Astrocyte (in vitro differentiated cells and primary cell): Measurements from ENCODE around the gene ATXN7. TPM values are rescaled to one million over a fixed set of nuclear protein-coding genes. Genes with fewer than 3 reads are reported as not detected.

Experiments used
- DNase-seq: peaks from one replicate; pipeline ENCODE4 v3.0.0-alpha.2; 2010; ENCODE audit warnings: low read depth
- FAIRE-seq: peaks from 2 replicates; lab custom pipeline; 2011; peaks lifted over from hg19 to GRCh38; lab: Jason Lieb, UNC
- H2AFZ ChIP-seq: 2 replicates; pipeline ENCODE4 v1.6.0; 2012; ENCODE audit warnings: low read depth, low read length, inconsistent platforms
- H3K27ac ChIP-seq: 2 replicates; pipeline ENCODE4 v1.5.1; 2011; ENCODE audit warnings: low read depth, low read length, inconsistent platforms
- H3K27me3 ChIP-seq: 2 replicates; pipeline ENCODE4 v1.6.0; 2011; ENCODE audit warnings: low read length, inconsistent platforms; ENCODE audit not compliant: insufficient read depth
- H3K36me3 ChIP-seq: 2 replicates; pipeline ENCODE4 v1.5.1; 2011; ENCODE audit warnings: low read length, inconsistent platforms; ENCODE audit not compliant: insufficient read depth
- H3K4me1 ChIP-seq: 2 replicates; pipeline ENCODE4 v1.5.1; 2011; ENCODE audit warnings: low read length, inconsistent platforms; ENCODE audit not compliant: insufficient read depth
- H3K4me2 ChIP-seq: 2 replicates; pipeline ENCODE4 v1.6.0; 2012; ENCODE audit warnings: low read length, inconsistent platforms
- H3K4me3 ChIP-seq: 2 replicates; pipeline ENCODE4 v1.5.1; 2011; ENCODE audit warnings: low read depth, mild to moderate bottlenecking, low read length, inconsistent platforms; ENCODE audit not compliant: insufficient read depth
- H3K79me2 ChIP-seq: 2 replicates; pipeline ENCODE4 v1.6.0; 2012; ENCODE audit warnings: mild to moderate bottlenecking, low read length, inconsistent platforms; ENCODE audit not compliant: insufficient read depth
- H3K9ac ChIP-seq: 2 replicates; pipeline ENCODE4 v1.6.0; 2012; ENCODE audit warnings: mild to moderate bottlenecking, low read length, inconsistent platforms
- H3K9me3 ChIP-seq: 2 replicates; pipeline ENCODE4 v1.5.1; 2012; ENCODE audit warnings: low read depth, mild to moderate bottlenecking, low read length, inconsistent platforms; ENCODE audit not compliant: insufficient read depth
- H4K20me1 ChIP-seq: 2 replicates; pipeline ENCODE4 v1.6.0; 2012; ENCODE audit warnings: low read length, inconsistent platforms; ENCODE audit not compliant: insufficient read depth
- H3K27ac Mint-ChIP-seq: one replicate; pipeline ENCODE4 v1.8.0; 2021; ENCODE audit warnings: mild to moderate bottlenecking, mixed read lengths; ENCODE audit not compliant: unreplicated experiment
- H3K27me3 Mint-ChIP-seq: one replicate; pipeline ENCODE4 v1.8.0; 2021; ENCODE audit warnings: low read depth, mixed read lengths; ENCODE audit not compliant: unreplicated experiment
- H3K36me3 Mint-ChIP-seq: one replicate; pipeline ENCODE4 v1.8.0; 2021; ENCODE audit warnings: low read depth, mixed read lengths; ENCODE audit not compliant: unreplicated experiment
- H3K4me1 Mint-ChIP-seq: one replicate; pipeline ENCODE4 v1.8.0; 2021; ENCODE audit warnings: low read depth, mixed read lengths; ENCODE audit not compliant: unreplicated experiment
- H3K4me3 Mint-ChIP-seq: one replicate; pipeline ENCODE4 v1.8.0; 2021; ENCODE audit warnings: mild to moderate bottlenecking, moderate library complexity, mixed read lengths; ENCODE audit not compliant: unreplicated experiment
- H3K9me3 Mint-ChIP-seq: one replicate; pipeline ENCODE4 v1.8.0; 2021; ENCODE audit warnings: mild to moderate bottlenecking, mixed read lengths; ENCODE audit not compliant: unreplicated experiment
- EZH2 ChIP-seq: IDR thresholded peaks from 2 replicates; pipeline ENCODE4 v1.6.1; 2012; ENCODE audit warnings: mild to moderate bottlenecking, low read length, inconsistent platforms; ENCODE audit not compliant: insufficient read depth
- total RNA-seq: library from RNA; stranded (reverse); gene quantifications from 2 replicates; pipeline ENCODE4 v1.2.1, GENCODE V29; 2021
- TF ChIP-seq, protein P1 (sequence below): IDR thresholded peaks from 2 replicates; pipeline ENCODE4 v1.5.1; 2011; ENCODE audit warnings: low read depth, mild to moderate bottlenecking, inconsistent platforms, low read length, moderate library complexity; ENCODE audit not compliant: insufficient read depth

The ATXN7 gene
- total RNA-seq, 1 donor from 2014 or later = 17.6 TPM

DNA sequence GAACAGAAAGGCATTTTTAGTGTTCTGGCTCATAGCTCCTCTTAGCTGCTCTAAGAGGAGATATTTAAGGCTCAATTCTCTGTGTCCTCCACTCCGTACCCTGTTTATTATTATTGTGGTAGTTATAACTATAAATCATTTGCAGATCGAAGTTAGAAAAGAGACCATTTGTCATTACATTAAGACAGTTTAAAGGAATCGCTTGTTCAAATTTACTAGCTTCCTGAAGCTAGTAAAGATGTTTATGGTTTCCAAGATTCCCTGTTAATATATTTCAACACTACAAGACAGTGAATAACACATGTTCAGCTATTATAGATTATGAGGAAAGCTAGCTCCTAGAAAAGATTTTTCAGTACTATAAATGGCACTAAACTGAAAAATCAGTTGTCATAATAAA lies 12.6 kb downstream of the ATXN7 start:
- no peaks in the 10 kb centered on the region for H3K27me3 Mint-ChIP-seq
- Histone ChIP-seq H3K4me2 (no peak overlapping the region), H2AFZ (no peak overlapping the region), H3K4me1 (peaks cover 20% of the 10 kb centered on the region), H3K79me2 (peaks cover 69% of the 10 kb centered on the region), H3K36me3 (no peaks in the 10 kb centered on the region), H3K27ac (no peak overlapping the region), H3K27me3 (no peaks in the 10 kb centered on the region), H3K9me3 (no peaks in the 10 kb centered on the region), H3K4me3 (no peak overlapping the region), H4K20me1 (peaks cover 80% of the 10 kb centered on the region), H3K9ac (no peak overlapping the region)
- H3K36me3 Mint-ChIP-seq = no peaks in the 10 kb centered on the region
- H3K27ac Mint-ChIP-seq = no peak overlapping the region
- DNase-seq (no peak), FAIRE-seq (no peak)
- H3K4me3 Mint-ChIP-seq = no peak overlapping the region
- H3K9me3 Mint-ChIP-seq = no peaks in the 10 kb centered on the region
- peaks cover 26% of the 10 kb centered on the region for H3K4me1 Mint-ChIP-seq
- TF ChIP-seq, protein P1, sequence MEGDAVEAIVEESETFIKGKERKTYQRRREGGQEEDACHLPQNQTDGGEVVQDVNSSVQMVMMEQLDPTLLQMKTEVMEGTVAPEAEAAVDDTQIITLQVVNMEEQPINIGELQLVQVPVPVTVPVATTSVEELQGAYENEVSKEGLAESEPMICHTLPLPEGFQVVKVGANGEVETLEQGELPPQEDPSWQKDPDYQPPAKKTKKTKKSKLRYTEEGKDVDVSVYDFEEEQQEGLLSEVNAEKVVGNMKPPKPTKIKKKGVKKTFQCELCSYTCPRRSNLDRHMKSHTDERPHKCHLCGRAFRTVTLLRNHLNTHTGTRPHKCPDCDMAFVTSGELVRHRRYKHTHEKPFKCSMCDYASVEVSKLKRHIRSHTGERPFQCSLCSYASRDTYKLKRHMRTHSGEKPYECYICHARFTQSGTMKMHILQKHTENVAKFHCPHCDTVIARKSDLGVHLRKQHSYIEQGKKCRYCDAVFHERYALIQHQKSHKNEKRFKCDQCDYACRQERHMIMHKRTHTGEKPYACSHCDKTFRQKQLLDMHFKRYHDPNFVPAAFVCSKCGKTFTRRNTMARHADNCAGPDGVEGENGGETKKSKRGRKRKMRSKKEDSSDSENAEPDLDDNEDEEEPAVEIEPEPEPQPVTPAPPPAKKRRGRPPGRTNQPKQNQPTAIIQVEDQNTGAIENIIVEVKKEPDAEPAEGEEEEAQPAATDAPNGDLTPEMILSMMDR = no peak
- TF ChIP-seq EZH2 = no peak

DNA sequence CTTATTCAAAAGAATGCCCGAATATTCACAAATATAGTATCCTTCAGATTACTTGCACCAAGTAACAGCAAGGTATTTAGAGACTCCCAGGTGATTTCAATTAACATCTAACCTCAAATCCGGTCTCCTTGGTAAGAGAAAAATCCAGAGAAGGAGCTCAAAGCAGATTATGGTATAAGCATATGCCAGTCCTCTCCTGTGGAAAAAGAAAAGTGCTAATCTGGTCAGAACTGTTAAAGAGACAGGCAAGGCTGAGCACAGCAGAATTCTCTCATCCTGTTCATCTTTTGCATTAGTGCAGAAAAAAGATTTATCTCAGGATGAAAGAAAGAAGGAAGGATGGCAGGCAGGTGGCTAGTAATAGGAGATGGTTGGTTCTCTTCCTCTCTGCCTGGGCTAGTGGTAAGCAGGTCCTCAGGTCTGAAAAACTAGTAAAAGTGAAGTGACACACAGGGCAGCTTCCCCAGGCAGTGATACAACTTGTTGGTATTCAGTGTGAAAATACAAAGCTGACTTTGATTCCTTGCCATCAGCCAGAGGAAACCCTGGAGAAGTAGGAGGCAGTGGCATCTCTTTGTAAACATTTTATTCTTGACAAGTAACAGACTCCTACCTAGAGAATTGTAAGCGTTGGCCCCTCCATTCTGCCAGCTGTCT lies 14.2 kb downstream of the ATXN7 start:
- no peak overlapping the region for H3K4me3 ChIP-seq
- H3K4me2 ChIP-seq = peak overlapping the region; percentile 9
- peaks cover 80% of the 10 kb centered on the region for H3K79me2 ChIP-seq
- H3K27ac ChIP-seq = no peak overlapping the region
- peaks cover 87% of the 10 kb centered on the region for H4K20me1 ChIP-seq
- H3K27me3 ChIP-seq = no peaks in the 10 kb centered on the region
- H3K27me3 Mint-ChIP-seq = no peaks in the 10 kb centered on the region
- H3K4me1 ChIP-seq = peaks cover 12% of the 10 kb centered on the region
- peaks cover 18% of the 10 kb centered on the region for H3K4me1 Mint-ChIP-seq
- no peaks in the 10 kb centered on the region for H3K36me3 ChIP-seq
- no peaks in the 10 kb centered on the region for H3K9me3 ChIP-seq
- DNase-seq (peak; percentile 40), FAIRE-seq (no peak)
- H3K4me3 Mint-ChIP-seq = no peak overlapping the region
- no peak overlapping the region for H2AFZ ChIP-seq
- H3K9me3 Mint-ChIP-seq = no peaks in the 10 kb centered on the region
- peak overlapping the region; percentile 8 for H3K9ac ChIP-seq
- no peak overlapping the region for H3K27ac Mint-ChIP-seq
- no peak for TF ChIP-seq EZH2
- TF ChIP-seq, protein P1 = no peak
- no peaks in the 10 kb centered on the region for H3K36me3 Mint-ChIP-seq

DNA sequence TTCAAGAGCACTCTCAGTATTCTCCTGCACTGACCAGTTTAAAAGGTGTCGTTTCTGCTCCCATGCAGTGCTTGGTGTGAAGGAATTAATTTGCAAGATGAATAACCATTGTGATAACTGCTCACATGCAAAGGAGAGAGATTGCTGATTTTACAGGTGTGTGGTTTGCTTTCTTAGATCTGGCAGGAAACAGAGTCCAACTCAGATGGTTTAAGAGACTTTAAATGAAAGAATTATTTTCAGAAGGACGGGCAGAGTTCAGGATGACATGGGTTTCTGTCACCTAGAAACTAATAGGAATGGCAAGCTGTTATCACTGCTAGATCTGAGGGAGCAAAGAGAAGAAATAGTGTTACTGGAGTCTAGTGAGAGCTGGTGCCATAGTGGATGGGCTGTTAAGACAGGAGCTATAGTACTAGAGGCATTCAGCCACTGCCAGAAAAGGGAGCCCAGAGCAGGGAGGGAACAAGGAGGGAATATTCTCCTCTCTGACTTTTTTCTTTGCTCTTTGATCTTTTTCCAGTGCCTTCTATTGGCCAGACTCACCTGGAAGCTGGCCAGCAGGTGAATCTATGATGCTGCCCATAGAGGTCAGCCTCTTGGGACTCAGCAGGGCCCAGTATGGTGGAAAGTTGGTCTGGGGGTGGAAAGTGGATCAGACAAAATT lies 14.9 kb downstream of the ATXN7 start:
- H3K79me2 ChIP-seq = peaks cover 74% of the 10 kb centered on the region
- no peak overlapping the region for H3K27ac Mint-ChIP-seq
- H3K27me3 Mint-ChIP-seq = no peaks in the 10 kb centered on the region

More for the DNA sequence above, 14.9 kb downstream of the ATXN7 start:
- no peaks in the 10 kb centered on the region for H3K9me3 Mint-ChIP-seq
- Histone ChIP-seq H3K4me1 (peaks cover 12% of the 10 kb centered on the region), H3K9me3 (no peaks in the 10 kb centered on the region), H3K4me2 (peak overlapping the region; percentile 9), H2AFZ (no peak overlapping the region), H3K9ac (no peak overlapping the region), H3K36me3 (no peaks in the 10 kb centered on the region), H3K27me3 (no peaks in the 10 kb centered on the region), H4K20me1 (peaks cover 87% of the 10 kb centered on the region), H3K27ac (no peak overlapping the region), H3K4me3 (no peak overlapping the region)
- no peak for DNase-seq
- no peak for FAIRE-seq
- H3K4me3 Mint-ChIP-seq = no peak overlapping the region
- TF ChIP-seq, protein P1 = no peak
- no peak for TF ChIP-seq EZH2
- no peaks in the 10 kb centered on the region for H3K36me3 Mint-ChIP-seq
- peaks cover 18% of the 10 kb centered on the region for H3K4me1 Mint-ChIP-seq
